ENCODE data around the gene RUBCNL. TPM values are rescaled to one million over a fixed set of nuclear protein-coding genes. Genes with fewer than 3 reads are reported as not detected.

RUBCNL gene
- polyA plus RNA-seq, 1 donor (not counting 4 experiments of a cell fraction or from before 2014, with no cell fraction given) = 0.12 TPM

DNA sequence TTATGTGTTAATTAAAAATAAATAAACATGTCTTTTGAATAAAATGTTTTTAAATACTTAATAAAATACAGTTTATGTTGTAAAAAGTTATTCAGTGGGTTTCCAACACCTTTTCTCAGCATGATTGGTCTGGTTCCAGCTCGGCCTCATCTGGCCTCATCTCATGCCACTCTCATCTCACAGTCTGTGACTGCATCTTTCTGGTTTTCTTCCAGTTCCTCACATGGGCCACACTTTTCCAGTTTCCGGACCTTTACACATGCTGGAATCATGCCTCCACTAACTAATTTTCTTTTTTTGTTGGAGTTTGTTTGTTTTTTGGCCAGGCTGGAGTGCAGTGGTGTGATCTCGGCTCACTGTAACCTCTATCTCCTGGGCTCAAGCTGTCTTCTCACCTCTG lies 82.5 kb downstream of the RUBCNL start:
- Histone ChIP-seq H3K9me1 (ENCODE audit: control insufficient read depth, extremely low read depth, insufficient read depth, low read length) (no peaks in the 10 kb centered on the region), H3K4me2 (ENCODE audit: control insufficient read depth, extremely low read depth, insufficient read depth, low read depth, low read length) (no peak overlapping the region), H3K9ac (ENCODE audit: control insufficient read depth, extremely low read depth, insufficient read depth, low read length) (no peak overlapping the region), H3K27ac (ENCODE audit: control insufficient read depth, insufficient read depth, low read length) (no peak overlapping the region), H3K36me3 (ENCODE audit: control insufficient read depth in 2 of 2, extremely low read depth in 1 of 2, insufficient read depth in 2 of 2, low read length in 2 of 2) (no peaks in the 10 kb centered on the region), H3K27me3 (ENCODE audit: control insufficient read depth, extremely low read depth, insufficient read depth, low read length) (no peaks in the 10 kb centered on the region), H2AFZ (ENCODE audit: control insufficient read depth, low read length) (no peak overlapping the region), H3K4me1 (ENCODE audit: control insufficient read depth, extremely low read depth, insufficient read depth, low read length) (no peaks in the 10 kb centered on the region), H3K79me2 (ENCODE audit: control insufficient read depth, insufficient read depth, low read length) (no peaks in the 10 kb centered on the region), H3K4me3 (ENCODE audit: control insufficient read depth in 2 of 3, extremely low read depth in 1 of 3, insufficient read depth in 2 of 3, low read depth in 1 of 3, low read length in 3 of 3) (no peak overlapping the region), H4K20me1 (ENCODE audit: control insufficient read depth, extremely low read depth, insufficient read depth, low read length) (no peaks in the 10 kb centered on the region), H3K9me3 (ENCODE audit: control insufficient read depth, low read depth, low read length) (no peaks in the 10 kb centered on the region)
- FAIRE-seq = no peak
- dilution Hi-C loops (cut with MboI; ENCODE audit: extremely low pct_ligation_motif_present, low sequenced_read_pairs) = no loop called here
- TF ChIP-seq, protein P1, sequence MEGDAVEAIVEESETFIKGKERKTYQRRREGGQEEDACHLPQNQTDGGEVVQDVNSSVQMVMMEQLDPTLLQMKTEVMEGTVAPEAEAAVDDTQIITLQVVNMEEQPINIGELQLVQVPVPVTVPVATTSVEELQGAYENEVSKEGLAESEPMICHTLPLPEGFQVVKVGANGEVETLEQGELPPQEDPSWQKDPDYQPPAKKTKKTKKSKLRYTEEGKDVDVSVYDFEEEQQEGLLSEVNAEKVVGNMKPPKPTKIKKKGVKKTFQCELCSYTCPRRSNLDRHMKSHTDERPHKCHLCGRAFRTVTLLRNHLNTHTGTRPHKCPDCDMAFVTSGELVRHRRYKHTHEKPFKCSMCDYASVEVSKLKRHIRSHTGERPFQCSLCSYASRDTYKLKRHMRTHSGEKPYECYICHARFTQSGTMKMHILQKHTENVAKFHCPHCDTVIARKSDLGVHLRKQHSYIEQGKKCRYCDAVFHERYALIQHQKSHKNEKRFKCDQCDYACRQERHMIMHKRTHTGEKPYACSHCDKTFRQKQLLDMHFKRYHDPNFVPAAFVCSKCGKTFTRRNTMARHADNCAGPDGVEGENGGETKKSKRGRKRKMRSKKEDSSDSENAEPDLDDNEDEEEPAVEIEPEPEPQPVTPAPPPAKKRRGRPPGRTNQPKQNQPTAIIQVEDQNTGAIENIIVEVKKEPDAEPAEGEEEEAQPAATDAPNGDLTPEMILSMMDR (optimal IDR thresholded peaks at IDR 0.05 in 1 of 3, IDR thresholded peaks at IDR 0.05 in 1 of 3, conservative IDR thresholded peaks at IDR 0.05 in 1 of 3; ENCODE audit: extremely low read depth in 1 of 3, insufficient read depth in 2 of 3, low read length in 3 of 3) = no peak
- TF ChIP-seq EZH2 (IDR thresholded peaks at IDR 0.05; ENCODE audit: low read length) = no peak
- DNase-seq (ENCODE audit: low read depth, low spot score) = no peak

DNA sequence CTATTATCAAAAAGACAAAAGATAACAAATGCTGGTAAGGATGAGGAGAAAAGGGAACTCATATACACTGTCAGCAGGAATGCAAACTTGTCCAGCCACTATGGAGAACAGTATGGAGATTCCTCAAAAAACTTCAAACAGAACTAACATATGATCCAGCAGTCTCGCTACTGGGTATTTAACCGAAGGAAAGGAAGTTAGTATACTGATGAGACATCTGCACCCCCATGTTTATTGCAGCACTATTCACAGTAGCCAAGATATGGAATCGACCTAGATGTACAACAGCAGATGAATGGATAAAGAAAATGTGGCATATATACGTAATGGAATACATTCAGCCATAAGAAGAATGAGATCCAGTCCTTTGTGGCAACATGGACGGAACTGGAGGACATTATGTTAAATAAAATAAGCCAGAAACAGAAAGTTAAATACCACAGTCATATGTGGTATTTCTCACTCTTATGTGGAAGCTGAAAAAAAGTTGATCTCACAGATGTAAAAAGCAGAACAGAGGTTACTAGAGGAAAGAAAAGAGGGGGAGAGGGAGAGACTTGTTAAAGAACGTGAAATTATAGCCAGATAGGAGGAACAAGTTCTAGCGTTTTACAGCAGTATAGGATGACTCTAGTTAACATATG lies 83.2 kb downstream of the RUBCNL start:
- H3K79me2 ChIP-seq (ENCODE audit: control insufficient read depth, insufficient read depth, low read length) = no peaks in the 10 kb centered on the region
- TF ChIP-seq, protein P1 (optimal IDR thresholded peaks at IDR 0.05 in 1 of 3, IDR thresholded peaks at IDR 0.05 in 1 of 3, conservative IDR thresholded peaks at IDR 0.05 in 1 of 3; ENCODE audit: extremely low read depth in 1 of 3, insufficient read depth in 2 of 3, low read length in 3 of 3) = no peak
- TF ChIP-seq EZH2 (IDR thresholded peaks at IDR 0.05; ENCODE audit: low read length) = no peak
- no peak overlapping the region for H3K4me2 ChIP-seq (ENCODE audit: control insufficient read depth, extremely low read depth, insufficient read depth, low read depth, low read length)
- FAIRE-seq (no peak), DNase-seq (ENCODE audit: low read depth, low spot score) (no peak)
- no peaks in the 10 kb centered on the region for H3K9me1 ChIP-seq (ENCODE audit: control insufficient read depth, extremely low read depth, insufficient read depth, low read length)
- H3K27ac ChIP-seq (ENCODE audit: control insufficient read depth, insufficient read depth, low read length) = no peak overlapping the region
- dilution Hi-C loops (cut with MboI; ENCODE audit: extremely low pct_ligation_motif_present, low sequenced_read_pairs) = no loop called here
- H3K27me3 ChIP-seq (ENCODE audit: control insufficient read depth, extremely low read depth, insufficient read depth, low read length) = no peaks in the 10 kb centered on the region
- H3K4me1 ChIP-seq (ENCODE audit: control insufficient read depth, extremely low read depth, insufficient read depth, low read length) = no peaks in the 10 kb centered on the region
- no peaks in the 10 kb centered on the region for H4K20me1 ChIP-seq (ENCODE audit: control insufficient read depth, extremely low read depth, insufficient read depth, low read length)
- no peak overlapping the region for H2AFZ ChIP-seq (ENCODE audit: control insufficient read depth, low read length)
- H3K9ac ChIP-seq (ENCODE audit: control insufficient read depth, extremely low read depth, insufficient read depth, low read length) = no peak overlapping the region
- no peak overlapping the region for H3K4me3 ChIP-seq (ENCODE audit: control insufficient read depth in 2 of 3, extremely low read depth in 1 of 3, insufficient read depth in 2 of 3, low read depth in 1 of 3, low read length in 3 of 3)
- H3K9me3 ChIP-seq (ENCODE audit: control insufficient read depth, low read depth, low read length) = no peaks in the 10 kb centered on the region
- H3K36me3 ChIP-seq (ENCODE audit: control insufficient read depth in 2 of 2, extremely low read depth in 1 of 2, insufficient read depth in 2 of 2, low read length in 2 of 2) = no peaks in the 10 kb centered on the region

Data from keratinocyte (primary cell).